ENCODE data around the gene PSMD2. TPM values are rescaled to one million over a fixed set of nuclear protein-coding genes. Genes with fewer than 3 reads are reported as not detected.

The PSMD2 gene
- total and polyA plus RNA-seq, 2 donors (not counting 3 experiments of a cell fraction or from before 2014, with no cell fraction given) = 414 to 435 TPM

GRCh38 chr3:184357248-184358123 lies 58.4 kb downstream of the PSMD2 start:
- H2AFZ ChIP-seq (ENCODE audit: low read depth, low read length) = no peak overlapping the region
- intact Hi-C loops (cut with micrococcal nuclease) = no loop called here
- H3K4me2 ChIP-seq (ENCODE audit: insufficient read depth, low read length) = no peak overlapping the region
- H3K4me3 ChIP-seq (replicated peaks in 1 of 3; ENCODE audit: insufficient read depth in 1 of 3, low read depth in 1 of 3, low read length in 3 of 3) = no peak overlapping the region
- no peaks in the 10 kb centered on the region for H3K9me1 ChIP-seq (replicated peaks; ENCODE audit: control insufficient read depth, extremely low read depth, insufficient read depth, low read length)
- BruUV-seq (replicated peaks) = no TSS peak
- dilution Hi-C loops (cut with MboI; ENCODE audit: extremely low pct_ligation_motif_present, low sequenced_read_pairs) = no loop called here
- H3K9me3 ChIP-seq (replicated peaks; ENCODE audit: control insufficient read depth, insufficient read depth, low read length) = no peaks in the 10 kb centered on the region
- ChIA-PET CTCF (interaction anchor here (0.6 to 1.4 kb wide), 3 partner anchors 12 to 14 kb away, joined by 3 to 5 read pairs (median 3); no protein-coding TSS in a partner anchor), POLR2A (no interaction called here)
- H3K9ac ChIP-seq (replicated peaks; ENCODE audit: extremely low read depth, insufficient read depth, low read length) = no peak overlapping the region
- DNase-seq (ENCODE audit: low read depth, low spot score) = no peak
- H3K79me2 ChIP-seq (ENCODE audit: control insufficient read depth, insufficient read depth, low read length) = no peaks in the 10 kb centered on the region
- TF ChIP-seq MYC (IDR thresholded peaks at IDR 0.05; ENCODE audit: low read depth, low read length) = no peak
- TF ChIP-seq POLR2A (IDR thresholded peaks at IDR 0.05; ENCODE audit: low read depth, low read length) = no peak
- TF ChIP-seq POLR2AphosphoS5 (IDR thresholded peaks at IDR 0.05; ENCODE audit: insufficient read depth, low read depth, low read length) = no peak
- TF ChIP-seq CTCF (IDR thresholded peaks at IDR 0.05; ENCODE audit: extremely low read depth in 1 of 2, insufficient read depth in 1 of 2, low read depth in 1 of 2, low read length in 2 of 2) = no peak
- no peak for TF ChIP-seq JUN (IDR thresholded peaks at IDR 0.05; ENCODE audit: borderline replicate concordance, insufficient read depth, insufficient read length, low read depth)
- no peak for TF ChIP-seq MAX (IDR thresholded peaks at IDR 0.05; ENCODE audit: insufficient read depth, insufficient read length)
- no peak for TF ChIP-seq GATA2 (IDR thresholded peaks at IDR 0.05; ENCODE audit: insufficient read depth, insufficient read length, low read depth, low read length)
- no peak for TF ChIP-seq FOS (IDR thresholded peaks at IDR 0.05; ENCODE audit: borderline replicate concordance, insufficient read depth, low read length)
- TF ChIP-seq EZH2 (IDR thresholded peaks at IDR 0.05; ENCODE audit: borderline replicate concordance, low read depth, low read length, severe bottlenecking) = no peak
- no peaks in the 10 kb centered on the region for H3K36me3 ChIP-seq (ENCODE audit: control insufficient read depth in 2 of 2, extremely low read depth in 1 of 2, insufficient read depth in 2 of 2, low read length in 2 of 2)
- no peaks in the 10 kb centered on the region for H4K20me1 ChIP-seq (replicated peaks; ENCODE audit: control insufficient read depth, extremely low read depth, insufficient read depth, low read length)
- no peak overlapping the region for H3K27ac ChIP-seq (ENCODE audit: insufficient read depth, low read depth, low read length)
- H3K27me3 ChIP-seq (ENCODE audit: control insufficient read depth in 2 of 2, insufficient read depth in 2 of 2, low read length in 2 of 2) = no peaks in the 10 kb centered on the region
- H3K4me1 ChIP-seq (ENCODE audit: control insufficient read depth, extremely low read depth, insufficient read depth, low read length) = peaks cover 5% of the 10 kb centered on the region
- FAIRE-seq = no peak

All from endothelial cell of umbilical vein (primary cell).